SK-N-SH (cell line): ENCODE results near the gene LSM2. TPM values are rescaled to one million over a fixed set of nuclear protein-coding genes. Genes with fewer than 3 reads are reported as not detected.

ENCODE experiments used
- CTCF ChIA-PET: fragments of 300-600, 350-600 bp; formaldehyde crosslinking; extraction: SDS; loops from one replicate; lab custom pipeline; 2021; lab: Yijun Ruan, JAX
- POLR2A ChIA-PET: fragments of 350-600 bp; sonication (Branson Sonifier 250); formaldehyde crosslinking; extraction: SDS; loops from one replicate; lab custom pipeline; 2020; ENCODE audit warnings: antibody characterized with exemption, inconsistent platforms; lab: Yijun Ruan, JAX
- DNase-seq: peaks from one replicate; pipeline ENCODE4 v3.0.0; 2012
- H2AFZ ChIP-seq: fragments of 200-600 bp; sonication (generic); 2 replicates; pipeline ENCODE4 v1.8.1; 2016; ENCODE audit warnings: antibody characterized with exemption, mild to moderate bottlenecking, low read depth
- H3F3A ChIP-seq: fragments of 200-600 bp; sonication (generic); replicated peaks from 2 replicates; pipeline ENCODE3; 2016; ENCODE audit warnings: antibody characterized with exemption, mild to moderate bottlenecking; ENCODE audit not compliant: insufficient read depth
- H3K27ac ChIP-seq, 2 experiments: fragments of 200-500 bp in 1 of 2; fragments of 200-600 bp in 1 of 2; sonication (Bioruptor generic) in 1 of 2; sonication (generic), shearing (Covaris generic) in 1 of 2; 2 replicates each; pipeline versions ENCODE4 v1.5.1 to v1.6.1; 2014 to 2016; ENCODE audit warnings: low read depth in 2 of 2, inconsistent platforms in 1 of 2, low read length in 1 of 2, mild to moderate bottlenecking in 1 of 2, mixed read lengths in 1 of 2
- H3K27me3 ChIP-seq: fragments of 200-600 bp; sonication (generic), shearing (Covaris generic); 2 replicates; pipeline ENCODE4 v1.6.1; 2016; ENCODE audit warnings: mixed run types; ENCODE audit not compliant: insufficient read depth
- H3K36me3 ChIP-seq, 2 experiments: fragments of 200-500 bp in 1 of 2; fragments of 200-600 bp in 1 of 2; sonication (Bioruptor generic) in 1 of 2; sonication (generic) in 1 of 2; replicated peaks in 1 of 2; 2 replicates each; pipeline versions ENCODE3 to v1.5.1; 2014 to 2016; ENCODE audit warnings: low read length in 1 of 2, mild to moderate bottlenecking in 1 of 2; ENCODE audit not compliant: insufficient read depth in 2 of 2, control insufficient read depth in 1 of 2
- H3K4me1 ChIP-seq, 2 experiments: fragments of 200-500 bp in 1 of 2; fragments of 200-600 bp in 1 of 2; sonication (Bioruptor generic) in 1 of 2; sonication (generic), shearing (Covaris generic) in 1 of 2; 2 replicates each; pipeline versions ENCODE4 v1.5.1 to v1.6.1; 2014 to 2016; ENCODE audit warnings: low read depth in 1 of 2, low read length in 1 of 2, mixed run types in 1 of 2; ENCODE audit not compliant: insufficient read depth in 2 of 2, control insufficient read depth in 1 of 2
- H3K4me2 ChIP-seq: fragments of 200-600 bp; sonication (generic), shearing (Covaris generic); 2 replicates; pipeline ENCODE4 v1.6.1; 2017; ENCODE audit warnings: mixed run types
- H3K4me3 ChIP-seq, 2 experiments: fragments of 200-500 bp in 1 of 2; fragments of 200-600 bp in 1 of 2; sonication (Bioruptor generic) in 1 of 2; sonication (generic), shearing (Covaris generic) in 1 of 2; 2 replicates each; pipeline versions ENCODE4 v1.5.1 to v1.8.1; 2014 to 2016; ENCODE audit warnings: low read depth in 2 of 2, inconsistent platforms in 1 of 2, low read length in 1 of 2, mild to moderate bottlenecking in 1 of 2, mixed read lengths in 1 of 2, moderate library complexity in 1 of 2
- H3K79me2 ChIP-seq: fragments of 200-600 bp; sonication (generic); 2 replicates; pipeline ENCODE4 v1.8.1; 2017; ENCODE audit warnings: mild to moderate bottlenecking; ENCODE audit not compliant: insufficient read depth
- H3K9ac ChIP-seq: fragments of 200-600 bp; sonication (generic); 2 replicates; pipeline ENCODE4 v1.6.1; 2017; ENCODE audit warnings: mixed run types
- H3K9me2 ChIP-seq: fragments of 200-600 bp; sonication (generic); 2 replicates; pipeline ENCODE4 v1.6.1; 2017; ENCODE audit warnings: mixed run types
- H3K9me3 ChIP-seq: fragments of 200-600 bp; sonication (generic); 2 replicates; pipeline ENCODE4 v1.6.1; 2017; ENCODE audit warnings: mixed run types, mild to moderate bottlenecking, moderate library complexity
- H4K20me1 ChIP-seq: fragments of 200-600 bp; sonication (generic); 2 replicates; pipeline ENCODE4 v1.6.1; 2017; ENCODE audit warnings: mild to moderate bottlenecking, mixed run types; ENCODE audit not compliant: insufficient read depth
- CHD2 ChIP-seq: fragments of 150-350 bp; IDR thresholded peaks from 2 replicates; pipeline ENCODE4 v1.6.1; 2018; ENCODE audit warnings: low read length; ENCODE audit not compliant: partially characterized antibody
- ELF1 ChIP-seq: IDR thresholded peaks from 2 replicates; pipeline ENCODE4 v1.4.0; 2012
- FOSL2 ChIP-seq: IDR thresholded peaks from 2 replicates; pipeline ENCODE4 v1.4.0; 2012; ENCODE audit warnings: low read depth, mild to moderate bottlenecking, moderate library complexity, borderline replicate concordance
- FOXJ3 ChIP-seq: sonication (generic); formaldehyde crosslinking; IDR thresholded peaks from 2 replicates; pipeline ENCODE4 v1.5.1; 2020; ENCODE audit warnings: mild to moderate bottlenecking, missing genetic modification reagents
- GABPA ChIP-seq: IDR thresholded peaks from 2 replicates; pipeline ENCODE4 v1.4.0; 2012; ENCODE audit warnings: low read depth, mild to moderate bottlenecking
- NFIC ChIP-seq: IDR thresholded peaks from 2 replicates; pipeline ENCODE4 v1.4.0; 2012; ENCODE audit warnings: borderline replicate concordance
- NRF1 ChIP-seq: IDR thresholded peaks from 2 replicates; pipeline ENCODE4 v1.6.1; 2012; ENCODE audit warnings: low read depth, mild to moderate bottlenecking, low read length
- RAD21 ChIP-seq: IDR thresholded peaks from 2 replicates; pipeline ENCODE4 v1.6.1; 2012; ENCODE audit warnings: mild to moderate bottlenecking, low read length
- RCOR1 ChIP-seq: fragments of 150-350 bp; IDR thresholded peaks from 2 replicates; pipeline ENCODE4 v1.6.1; 2017; ENCODE audit warnings: antibody characterized with exemption, low read length
- SMC3 ChIP-seq: IDR thresholded peaks from 2 replicates; pipeline ENCODE4 v1.6.1; 2012; ENCODE audit warnings: low read depth, low read length, improper control_type of control experiment
- TAF1 ChIP-seq: IDR thresholded peaks from 2 replicates; pipeline ENCODE4 v1.6.1; 2012; ENCODE audit warnings: low read depth, mild to moderate bottlenecking, low read length, moderate library complexity, borderline replicate concordance
- TEAD4 ChIP-seq: IDR thresholded peaks from 2 replicates; pipeline ENCODE4 v1.4.0; 2012; ENCODE audit warnings: mild to moderate bottlenecking, borderline replicate concordance; ENCODE audit not compliant: insufficient read depth
- ZBTB33 ChIP-seq: IDR thresholded peaks from 2 replicates; pipeline ENCODE4 v1.4.0; 2012; ENCODE audit warnings: low read depth, borderline replicate concordance
- WGBS: methylation state at CpG from one replicate; pipeline ENCODE4 v1.1.6; 2017; ENCODE audit warnings: low lambda C conversion rate; 5-methylcytosine and 5-hydroxymethylcytosine counted together
- polyA plus RNA-seq, 3 experiments: library from polyadenylated mRNA; depleted of rRNA; stranded (reverse); fragments of >200 nt; gene quantifications; 2 replicates each; pipeline ENCODE4 v1.2.3, GENCODE V29; 2012
- TF ChIP-seq, protein P1 (sequence below): fragments of 200-600 bp; sonication (generic); IDR thresholded peaks from 2 replicates; pipeline ENCODE4 v1.6.1; 2017; ENCODE audit warnings: antibody characterized with exemption, mild to moderate bottlenecking, moderate library complexity
- TF ChIP-seq, protein P2 (sequence below): fragments of 150-350 bp; IDR thresholded peaks from 2 replicates; pipeline ENCODE4 v1.6.1; 2017; ENCODE audit warnings: antibody characterized with exemption, low read length, low read depth, borderline replicate concordance

The LSM2 gene
- polyA plus RNA-seq, 1 of the 3 experiments (the other 2 are of a cell fraction) = 79.1 TPM

- WGBS = 90% methylated on average over 31 of the region's 43 CpGs
- Histone ChIP-seq H3K4me1 (peaks cover 9 to 10% of the 10 kb centered on the region in 2 experiments; a peak in 2 of 4 replicates), H4K20me1 (no peaks in the 10 kb centered on the region), H3K79me2 (no peaks in the 10 kb centered on the region), H3K4me3 (no peak overlapping the region), H3K9ac (no peak overlapping the region), H3K36me3 (peaks cover 6 to 51% of the 10 kb centered on the region in 2 experiments), H3F3A (peaks cover 3% of the 10 kb centered on the region), H3K27ac (no peak overlapping the region), H3K4me2 (no peak overlapping the region), H3K9me3 (no peaks in the 10 kb centered on the region), H2AFZ (no peak overlapping the region), H3K9me2 (no peaks in the 10 kb centered on the region), H3K27me3 (no peaks in the 10 kb centered on the region)
- ChIA-PET CTCF (interaction anchor here (1.3 to 9.9 kb wide), 4 partner anchors 9 to 269 kb away, joined by 4 to 62 read pairs (median 6); no protein-coding TSS in a partner anchor), POLR2A (interaction anchor here (0.8 kb wide), 1 partner anchor 12 kb away, joined by 3 read pairs; no protein-coding TSS in a partner anchor)
- DNase-seq = no peak
- TF ChIP-seq NRF1 = no peak
- TF ChIP-seq RAD21 = no peak
- no peak for TF ChIP-seq CHD2
- TF ChIP-seq ELF1 = no peak
- no peak for TF ChIP-seq FOSL2
- no peak for TF ChIP-seq TEAD4
- no peak for TF ChIP-seq RCOR1
- TF ChIP-seq FOXJ3 (CRISPR knock-in tag) = no peak
- TF ChIP-seq, protein P1, sequence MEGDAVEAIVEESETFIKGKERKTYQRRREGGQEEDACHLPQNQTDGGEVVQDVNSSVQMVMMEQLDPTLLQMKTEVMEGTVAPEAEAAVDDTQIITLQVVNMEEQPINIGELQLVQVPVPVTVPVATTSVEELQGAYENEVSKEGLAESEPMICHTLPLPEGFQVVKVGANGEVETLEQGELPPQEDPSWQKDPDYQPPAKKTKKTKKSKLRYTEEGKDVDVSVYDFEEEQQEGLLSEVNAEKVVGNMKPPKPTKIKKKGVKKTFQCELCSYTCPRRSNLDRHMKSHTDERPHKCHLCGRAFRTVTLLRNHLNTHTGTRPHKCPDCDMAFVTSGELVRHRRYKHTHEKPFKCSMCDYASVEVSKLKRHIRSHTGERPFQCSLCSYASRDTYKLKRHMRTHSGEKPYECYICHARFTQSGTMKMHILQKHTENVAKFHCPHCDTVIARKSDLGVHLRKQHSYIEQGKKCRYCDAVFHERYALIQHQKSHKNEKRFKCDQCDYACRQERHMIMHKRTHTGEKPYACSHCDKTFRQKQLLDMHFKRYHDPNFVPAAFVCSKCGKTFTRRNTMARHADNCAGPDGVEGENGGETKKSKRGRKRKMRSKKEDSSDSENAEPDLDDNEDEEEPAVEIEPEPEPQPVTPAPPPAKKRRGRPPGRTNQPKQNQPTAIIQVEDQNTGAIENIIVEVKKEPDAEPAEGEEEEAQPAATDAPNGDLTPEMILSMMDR = no peak
- TF ChIP-seq, protein P2, sequence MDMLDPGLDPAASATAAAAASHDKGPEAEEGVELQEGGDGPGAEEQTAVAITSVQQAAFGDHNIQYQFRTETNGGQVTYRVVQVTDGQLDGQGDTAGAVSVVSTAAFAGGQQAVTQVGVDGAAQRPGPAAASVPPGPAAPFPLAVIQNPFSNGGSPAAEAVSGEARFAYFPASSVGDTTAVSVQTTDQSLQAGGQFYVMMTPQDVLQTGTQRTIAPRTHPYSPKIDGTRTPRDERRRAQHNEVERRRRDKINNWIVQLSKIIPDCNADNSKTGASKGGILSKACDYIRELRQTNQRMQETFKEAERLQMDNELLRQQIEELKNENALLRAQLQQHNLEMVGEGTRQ = no peak
- TF ChIP-seq NFIC = no peak
- no peak for TF ChIP-seq TAF1
- no peak for TF ChIP-seq GABPA
- no peak for TF ChIP-seq ZBTB33
- no peak for TF ChIP-seq SMC3
These were observed 27.5 kb downstream of the LSM2 start for GRCh38 chr6:31778999-31779885.
